SH-SY5Y (cell line): Measurements from ENCODE around the gene RERE.

Experiments used
- GATA2 ChIP-seq: IDR thresholded peaks from 2 replicates; pipeline ENCODE4 v1.6.1; 2011; ENCODE audit warnings: mild to moderate bottlenecking, low read depth, low read length
- GATA3 ChIP-seq: IDR thresholded peaks from 2 replicates; pipeline ENCODE4 v1.6.1; 2011; ENCODE audit warnings: low read depth, mild to moderate bottlenecking, low read length, moderate library complexity

- no peak for TF ChIP-seq GATA2
- TF ChIP-seq GATA3, result no peak
These were observed 472.4 kb downstream of the RERE start for GRCh38 chr1:8344893-8345507.
